A549 (cell line): ENCODE measurements around the gene KLHL1. TPM values are rescaled to one million over a fixed set of nuclear protein-coding genes. Genes with fewer than 3 reads are reported as not detected.

Experiments
- ATAC-seq, 2 experiments: fragments of 200-7000 bp in 1 of 2; fragments of >200 bp in 1 of 2; cut with Nextera tagmentation in 1 of 2; cut with Tn5 transposase in 1 of 2; 3 replicates each; pipeline versions ENCODE4 v1.8.0 to v1.9.1; 2018 to 2020; ENCODE audit warnings: mild to moderate bottlenecking in 1 of 2, moderate library complexity in 1 of 2
- CTCF ChIA-PET: fragments of 300-600 bp; sonication (Branson Sonifier 250); formaldehyde crosslinking; extraction: SDS; loops from one replicate; lab custom pipeline; 2021; ENCODE audit warnings: antibody characterized with exemption, inconsistent platforms; lab: Yijun Ruan, JAX
- POLR2A ChIA-PET: fragments of 350-600 bp; formaldehyde crosslinking; extraction: SDS; loops from one replicate; lab custom pipeline; 2021; ENCODE audit warnings: antibody characterized with exemption, inconsistent platforms; lab: Yijun Ruan, JAX
- DNase-seq, 2 experiments: peaks; one replicate each; pipeline versions ENCODE4 v3.0.0 to v3.0.0-alpha.2; 2011 to 2016; ENCODE audit warnings: low read depth in 1 of 2, low spot score in 1 of 2
- FAIRE-seq: peaks from 2 replicates; lab custom pipeline; 2011; peaks lifted over from hg19 to GRCh38; lab: Jason Lieb, UNC
- H3K27ac ChIP-seq, 2 experiments: fragments of >200 bp; sonication (Bioruptor Twin); formaldehyde crosslinking; 3 replicates each; pipeline ENCODE4 v1.5.1; 2016 to 2017
- H3K4me1 ChIP-seq: fragments of >200 bp; sonication (Bioruptor Twin); formaldehyde crosslinking; 3 replicates; pipeline ENCODE4 v1.6.1; 2016
- H3K4me2 ChIP-seq: fragments of >200 bp; sonication (Bioruptor Twin); formaldehyde crosslinking; 3 replicates; pipeline ENCODE4 v1.6.1; 2016
- H3K4me3 ChIP-seq: fragments of >200 bp; sonication (Bioruptor Twin); formaldehyde crosslinking; 3 replicates; pipeline ENCODE4 v1.5.1; 2016
- H3K9me3 ChIP-seq: fragments of >200 bp; sonication (Bioruptor Twin); formaldehyde crosslinking; 3 replicates; pipeline ENCODE4 v1.6.1; 2016
- CHD4 ChIP-seq: fragments of 200-600 bp; sonication (generic); IDR thresholded peaks from 2 replicates; pipeline ENCODE4 v1.6.1; 2016; ENCODE audit warnings: antibody characterized with exemption, mild to moderate bottlenecking, borderline replicate concordance
- GATA3 ChIP-seq: IDR thresholded peaks from 2 replicates; pipeline ENCODE4 v1.6.1; 2012; ENCODE audit warnings: borderline replicate concordance
- MAFK ChIP-seq: fragments of 450-650 bp; IDR thresholded peaks from 2 replicates; pipeline ENCODE4 v1.6.1; 2014; ENCODE audit not compliant: partially characterized antibody
- NFE2L2 ChIP-seq: fragments of 150-350 bp; conservative IDR thresholded peaks from 2 replicates; pipeline ENCODE4 v1.6.1; 2014; ENCODE audit warnings: low read length
- RAD21 ChIP-seq, 2 experiments: fragments of >200 bp in 1 of 2; sonication (Bioruptor Twin) in 1 of 2; formaldehyde crosslinking in 1 of 2; IDR thresholded peaks in 1 of 2; conservative IDR thresholded peaks in 1 of 2; 2 replicates in 1 of 2; 3 replicates in 1 of 2; pipeline ENCODE4 v1.6.1; 2012 to 2018; ENCODE audit warnings: inconsistent platforms in 1 of 2
- SMC3 ChIP-seq: fragments of >200 bp; sonication (Bioruptor Twin); formaldehyde crosslinking; IDR thresholded peaks from 3 replicates; pipeline ENCODE4 v1.6.1; 2018; ENCODE audit warnings: inconsistent platforms
- TFCP2L1 ChIP-seq: fragments of 250-450 bp; sonication (Bioruptor Pico); IDR thresholded peaks from 2 replicates; pipeline ENCODE4 v1.5.0; 2021; ENCODE audit warnings: mild to moderate bottlenecking
- WGBS: methylation state at CpG from one replicate; pipeline ENCODE4 v1.1.6; 2017; ENCODE audit errors: missing lambda C conversion rate; 5-methylcytosine and 5-hydroxymethylcytosine counted together
- polyA plus RNA-seq, 4 experiments: library from polyadenylated mRNA; depleted of rRNA in 3 of 4; stranded (reverse); fragments of >200 nt; fragmentation: RNase III in 1 of 4; extraction: RNeasy Plus Mini Kit Qiagen cat#74134 plus additional on column Dnase treatment in 1 of 4; gene quantifications; 2 replicates in 3 of 4; 3 replicates in 1 of 4; pipeline ENCODE4 v1.2.3, GENCODE V29; 2011 to 2017
- TF ChIP-seq, protein P1 (sequence below): fragments of >200 bp; sonication (Bioruptor Twin); formaldehyde crosslinking; IDR thresholded peaks from 3 replicates; pipeline ENCODE4 v1.6.1; 2016
- TF ChIP-seq, protein P2 (sequence below): fragments of >200 bp; sonication (Bioruptor Twin); formaldehyde crosslinking; IDR thresholded peaks from 2 replicates; pipeline ENCODE4 v1.6.1; 2016
- TF ChIP-seq, protein P3 (sequence below): fragments of 450-650 bp; IDR thresholded peaks from 2 replicates; pipeline ENCODE4 v1.6.1; 2014; ENCODE audit warnings: antibody characterized with exemption
- TF ChIP-seq, protein P4 (sequence below): IDR thresholded peaks from 2 replicates; pipeline ENCODE4 v1.6.1; 2012; ENCODE audit warnings: low read depth, borderline replicate concordance
- TF ChIP-seq, protein P5 (sequence below): fragments of 150-350 bp; IDR thresholded peaks from 2 replicates; pipeline ENCODE4 v1.6.1; 2014; ENCODE audit warnings: low read depth, mild to moderate bottlenecking, low read length
- TF ChIP-seq, protein P6 (sequence below): fragments of >200 bp; sonication (Bioruptor Twin); formaldehyde crosslinking; IDR thresholded peaks from 3 replicates; pipeline ENCODE4 v1.5.1; 2016

Gene KLHL1
- polyA plus RNA-seq, 2 of the 4 experiments (the other 2 are of a cell fraction), result not detected

DNA sequence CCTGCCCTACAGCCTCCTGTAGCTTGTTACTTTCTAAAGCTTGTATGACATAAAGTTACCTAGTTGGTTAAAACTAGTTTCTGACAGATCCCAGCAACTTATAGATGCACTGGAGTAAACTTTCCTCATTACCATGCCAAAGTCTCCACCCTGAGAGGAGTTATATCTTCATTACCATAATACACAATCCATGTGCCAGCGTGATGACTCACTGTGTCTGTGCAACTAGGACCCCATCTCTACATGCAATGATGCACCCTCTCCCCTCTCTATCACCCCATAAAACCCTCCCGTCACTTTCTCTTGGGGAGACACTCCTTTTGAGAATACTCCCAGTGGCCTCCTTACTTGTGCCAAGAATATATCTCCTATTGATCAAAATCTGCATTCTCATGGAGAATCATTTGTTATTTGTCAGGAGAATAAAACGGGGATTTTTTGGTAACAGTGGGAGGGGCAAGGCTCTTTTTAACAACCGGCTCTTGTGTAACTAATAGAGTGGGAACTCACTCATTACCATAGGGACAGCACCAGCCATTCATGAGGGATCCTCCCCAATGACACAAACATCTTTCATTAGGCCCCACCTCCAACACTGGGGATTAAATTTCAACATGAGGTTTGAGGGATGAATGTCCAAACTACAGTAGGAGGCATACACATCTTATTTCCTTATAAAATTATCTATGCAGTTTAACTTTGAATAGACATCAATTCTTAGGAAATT lies 235.8 kb downstream of the KLHL1 start:
- H3K4me3 ChIP-seq, result no peak overlapping the region
- WGBS, result 27% methylated on average over 4 of the region's 4 CpGs
- CTCF ChIA-PET, result no interaction called here
- DNase-seq (no peak), ATAC-seq (no peak)
- H3K4me2 ChIP-seq, result no peak overlapping the region
- TF ChIP-seq, protein P1, sequence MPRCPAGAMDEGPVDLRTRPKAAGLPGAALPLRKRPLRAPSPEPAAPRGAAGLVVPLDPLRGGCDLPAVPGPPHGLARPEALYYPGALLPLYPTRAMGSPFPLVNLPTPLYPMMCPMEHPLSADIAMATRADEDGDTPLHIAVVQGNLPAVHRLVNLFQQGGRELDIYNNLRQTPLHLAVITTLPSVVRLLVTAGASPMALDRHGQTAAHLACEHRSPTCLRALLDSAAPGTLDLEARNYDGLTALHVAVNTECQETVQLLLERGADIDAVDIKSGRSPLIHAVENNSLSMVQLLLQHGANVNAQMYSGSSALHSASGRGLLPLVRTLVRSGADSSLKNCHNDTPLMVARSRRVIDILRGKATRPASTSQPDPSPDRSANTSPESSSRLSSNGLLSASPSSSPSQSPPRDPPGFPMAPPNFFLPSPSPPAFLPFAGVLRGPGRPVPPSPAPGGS, result no peak
- TF ChIP-seq, protein P2, sequence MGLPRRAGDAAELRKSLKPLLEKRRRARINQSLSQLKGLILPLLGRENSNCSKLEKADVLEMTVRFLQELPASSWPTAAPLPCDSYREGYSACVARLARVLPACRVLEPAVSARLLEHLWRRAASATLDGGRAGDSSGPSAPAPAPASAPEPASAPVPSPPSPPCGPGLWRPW, result no peak
- TF ChIP-seq, protein P3, sequence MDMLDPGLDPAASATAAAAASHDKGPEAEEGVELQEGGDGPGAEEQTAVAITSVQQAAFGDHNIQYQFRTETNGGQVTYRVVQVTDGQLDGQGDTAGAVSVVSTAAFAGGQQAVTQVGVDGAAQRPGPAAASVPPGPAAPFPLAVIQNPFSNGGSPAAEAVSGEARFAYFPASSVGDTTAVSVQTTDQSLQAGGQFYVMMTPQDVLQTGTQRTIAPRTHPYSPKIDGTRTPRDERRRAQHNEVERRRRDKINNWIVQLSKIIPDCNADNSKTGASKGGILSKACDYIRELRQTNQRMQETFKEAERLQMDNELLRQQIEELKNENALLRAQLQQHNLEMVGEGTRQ, result no peak
- TF ChIP-seq, protein P4, sequence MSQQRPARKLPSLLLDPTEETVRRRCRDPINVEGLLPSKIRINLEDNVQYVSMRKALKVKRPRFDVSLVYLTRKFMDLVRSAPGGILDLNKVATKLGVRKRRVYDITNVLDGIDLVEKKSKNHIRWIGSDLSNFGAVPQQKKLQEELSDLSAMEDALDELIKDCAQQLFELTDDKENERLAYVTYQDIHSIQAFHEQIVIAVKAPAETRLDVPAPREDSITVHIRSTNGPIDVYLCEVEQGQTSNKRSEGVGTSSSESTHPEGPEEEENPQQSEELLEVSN, result no peak
- TF ChIP-seq RAD21 (conservative IDR thresholded peaks at IDR 0.05 in 1 of 2, IDR thresholded peaks at IDR 0.05 in 1 of 2) (no peak), CHD4 (no peak), GATA3 (no peak), TFCP2L1 (CRISPR knock-in tag) (no peak)
- TF ChIP-seq, all 56 proteins: peak for 0
- H3K4me1 ChIP-seq, result no peaks in the 10 kb centered on the region
- FAIRE-seq, result no peak
- H3K9me3 ChIP-seq, result no peaks in the 10 kb centered on the region
- H3K27ac ChIP-seq, result no peak overlapping the region
- POLR2A ChIA-PET, result no interaction called here

DNA sequence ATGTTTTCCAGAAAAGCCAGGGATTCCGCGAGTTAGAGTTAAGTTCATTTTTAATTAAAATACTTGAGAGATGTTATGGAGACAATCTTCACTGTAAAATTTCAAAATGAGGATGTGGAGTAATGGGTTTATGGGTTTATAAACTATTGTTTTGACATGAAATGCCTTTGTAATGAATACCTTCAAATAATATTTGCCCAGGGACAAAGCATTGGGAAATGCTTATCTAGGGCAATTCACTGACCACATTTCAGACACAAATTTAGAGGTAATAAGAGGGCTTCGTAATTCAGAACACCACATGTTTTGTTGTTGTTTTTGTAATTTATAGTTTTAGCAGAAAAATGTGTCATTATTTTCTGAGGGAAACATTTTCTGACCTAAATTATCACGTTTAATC lies 241.7 kb downstream of the KLHL1 start:
- H3K27ac ChIP-seq, result no peak overlapping the region
- 48% methylated on average over 4 of the region's 4 CpGs for WGBS
- ChIA-PET POLR2A (no interaction called here), CTCF (no interaction called here)
- no peak for FAIRE-seq
- no peaks in the 10 kb centered on the region for H3K9me3 ChIP-seq
- H3K4me1 ChIP-seq, result no peaks in the 10 kb centered on the region
- no peak for ATAC-seq
- no peak overlapping the region for H3K4me2 ChIP-seq
- H3K4me3 ChIP-seq, result no peak overlapping the region
- TF ChIP-seq NFE2L2 (no peak), GATA3 (no peak), MAFK (no peak)
- no peak for DNase-seq

DNA sequence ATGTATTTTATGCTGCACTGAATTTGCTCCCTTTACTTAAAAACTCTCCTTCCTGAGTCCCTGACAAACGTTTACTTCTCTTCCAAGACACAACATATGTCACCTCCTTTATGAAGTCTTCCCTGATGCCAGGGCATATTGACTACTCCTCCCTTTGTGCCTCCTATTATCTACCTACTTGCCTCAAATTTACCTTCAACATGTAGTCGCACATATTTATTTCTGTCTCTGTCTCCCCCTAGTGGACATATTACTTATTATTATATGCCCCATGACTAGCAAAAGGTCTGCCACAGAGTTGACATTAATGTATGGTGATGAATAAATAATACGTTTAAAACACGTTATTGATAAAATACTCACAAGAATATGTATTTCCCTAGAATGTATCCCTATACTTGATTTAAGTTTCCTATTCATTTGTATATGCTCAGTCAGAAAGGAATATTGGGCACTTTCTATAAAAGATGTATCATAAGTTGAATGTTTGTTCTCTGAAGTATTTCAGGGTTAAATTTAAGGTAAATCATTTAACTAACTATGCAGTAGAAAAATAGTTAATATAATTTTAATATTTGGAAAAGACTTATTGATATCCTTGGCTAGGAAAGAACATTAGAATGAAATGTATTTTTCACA lies 250.9 kb downstream of the KLHL1 start:
- Histone ChIP-seq H3K4me2 (no peak overlapping the region), H3K9me3 (no peaks in the 10 kb centered on the region), H3K4me3 (no peak overlapping the region), H3K27ac (no peak overlapping the region), H3K4me1 (no peaks in the 10 kb centered on the region)
- ChIA-PET CTCF (no interaction called here), POLR2A (no interaction called here)
- TF ChIP-seq SMC3 (peak; percentile 49; the same call in 2 of the 3 replicates), TFCP2L1 (CRISPR knock-in tag) (no peak), RAD21 (conservative IDR thresholded peaks at IDR 0.05 in 1 of 2, IDR thresholded peaks at IDR 0.05 in 1 of 2) (peak; percentile 56 to 58)
- TF ChIP-seq, protein P5, sequence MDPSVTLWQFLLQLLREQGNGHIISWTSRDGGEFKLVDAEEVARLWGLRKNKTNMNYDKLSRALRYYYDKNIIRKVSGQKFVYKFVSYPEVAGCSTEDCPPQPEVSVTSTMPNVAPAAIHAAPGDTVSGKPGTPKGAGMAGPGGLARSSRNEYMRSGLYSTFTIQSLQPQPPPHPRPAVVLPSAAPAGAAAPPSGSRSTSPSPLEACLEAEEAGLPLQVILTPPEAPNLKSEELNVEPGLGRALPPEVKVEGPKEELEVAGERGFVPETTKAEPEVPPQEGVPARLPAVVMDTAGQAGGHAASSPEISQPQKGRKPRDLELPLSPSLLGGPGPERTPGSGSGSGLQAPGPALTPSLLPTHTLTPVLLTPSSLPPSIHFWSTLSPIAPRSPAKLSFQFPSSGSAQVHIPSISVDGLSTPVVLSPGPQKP, result no peak
- TF ChIP-seq, protein P6, sequence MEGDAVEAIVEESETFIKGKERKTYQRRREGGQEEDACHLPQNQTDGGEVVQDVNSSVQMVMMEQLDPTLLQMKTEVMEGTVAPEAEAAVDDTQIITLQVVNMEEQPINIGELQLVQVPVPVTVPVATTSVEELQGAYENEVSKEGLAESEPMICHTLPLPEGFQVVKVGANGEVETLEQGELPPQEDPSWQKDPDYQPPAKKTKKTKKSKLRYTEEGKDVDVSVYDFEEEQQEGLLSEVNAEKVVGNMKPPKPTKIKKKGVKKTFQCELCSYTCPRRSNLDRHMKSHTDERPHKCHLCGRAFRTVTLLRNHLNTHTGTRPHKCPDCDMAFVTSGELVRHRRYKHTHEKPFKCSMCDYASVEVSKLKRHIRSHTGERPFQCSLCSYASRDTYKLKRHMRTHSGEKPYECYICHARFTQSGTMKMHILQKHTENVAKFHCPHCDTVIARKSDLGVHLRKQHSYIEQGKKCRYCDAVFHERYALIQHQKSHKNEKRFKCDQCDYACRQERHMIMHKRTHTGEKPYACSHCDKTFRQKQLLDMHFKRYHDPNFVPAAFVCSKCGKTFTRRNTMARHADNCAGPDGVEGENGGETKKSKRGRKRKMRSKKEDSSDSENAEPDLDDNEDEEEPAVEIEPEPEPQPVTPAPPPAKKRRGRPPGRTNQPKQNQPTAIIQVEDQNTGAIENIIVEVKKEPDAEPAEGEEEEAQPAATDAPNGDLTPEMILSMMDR, result peak; percentile 51
- ATAC-seq, result peak in 1 of 2 experiments; percentile 70; a peak in 2 of 6 replicates
- WGBS, result 1% methylated on average over 4 of the region's 4 CpGs
- no peak for FAIRE-seq
- DNase-seq, result peak; percentile 0 to 50
